Sigmoid colon (tissue), 4 donors: ENCODE data around the gene PPFIA4.

Source experiments
- EP300 ChIP-seq, 4 donors: sonication (generic); formaldehyde crosslinking; IDR thresholded peaks; one replicate each; pipeline ENCODE4 v1.6.1; 2017; ENCODE audit warnings: antibody characterized with exemption in 4 of 4
- POLR2A ChIP-seq, 2 donors: fragments of 450-650 bp; IDR thresholded peaks; one replicate each; pipeline ENCODE4 v1.6.1; 2016; ENCODE audit warnings: antibody characterized with exemption in 2 of 2, mild to moderate bottlenecking in 2 of 2, moderate library complexity in 2 of 2
- POLR2AphosphoS5 ChIP-seq, 4 donors: sonication (generic); formaldehyde crosslinking; IDR thresholded peaks; one replicate each; pipeline ENCODE4 v1.6.1; 2017; ENCODE audit warnings: antibody characterized with exemption in 4 of 4
- TF ChIP-seq, protein P1 (sequence below), 4 experiments: fragments of 450-650 bp in 3 of 4; fragments of 200-600 bp in 1 of 4; IDR thresholded peaks; one replicate each; pipeline ENCODE4 v1.5.1; 2016 to 2019; ENCODE audit warnings: antibody characterized with exemption in 4 of 4, mild to moderate bottlenecking in 3 of 4, moderate library complexity in 2 of 4

DNA sequence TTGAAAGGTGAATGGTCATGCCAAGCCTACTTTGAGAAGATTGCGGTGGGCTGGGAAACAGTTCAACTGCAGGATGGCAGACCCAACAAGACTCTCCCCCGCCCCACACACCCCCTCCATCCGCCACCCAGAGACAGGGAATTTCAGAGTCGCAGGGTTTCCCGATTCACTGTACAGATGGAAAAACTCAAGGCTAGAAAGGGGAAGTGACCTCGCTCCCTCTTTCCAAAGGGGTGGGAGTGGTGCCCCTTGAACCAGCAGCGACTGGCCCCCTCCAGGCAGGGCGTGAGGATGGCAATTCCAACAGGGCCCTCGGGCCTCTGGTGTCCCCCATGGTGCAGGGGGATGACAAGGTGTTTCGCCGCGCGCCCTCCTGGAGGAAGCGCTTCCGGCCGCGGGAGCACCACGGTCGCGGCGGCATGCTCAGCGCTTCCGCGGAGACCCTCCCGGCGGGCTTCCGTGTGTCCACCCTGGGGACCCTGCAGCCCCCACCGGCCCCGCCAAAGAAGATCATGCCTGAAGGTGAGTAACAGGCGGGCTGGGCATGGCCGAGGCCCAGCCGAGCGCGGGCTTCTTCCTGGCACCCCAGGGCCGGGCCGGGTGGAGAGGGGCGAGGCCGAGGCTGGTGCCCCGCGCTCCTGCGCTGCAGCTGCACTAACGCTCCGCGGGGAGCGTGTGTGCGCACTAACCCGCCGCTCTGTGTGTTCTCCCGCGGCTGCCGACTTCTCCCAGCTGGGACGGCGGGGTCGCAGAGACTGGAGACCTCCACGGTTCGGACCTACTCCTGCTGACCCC, 49.1 kb downstream of the PPFIA4 start:
- TF ChIP-seq POLR2A (IDR thresholded peaks at IDR 0.05) (no peak), POLR2AphosphoS5 (IDR thresholded peaks at IDR 0.05) (no peak), EP300 (IDR thresholded peaks at IDR 0.05) (no peak)
- TF ChIP-seq, protein P1, sequence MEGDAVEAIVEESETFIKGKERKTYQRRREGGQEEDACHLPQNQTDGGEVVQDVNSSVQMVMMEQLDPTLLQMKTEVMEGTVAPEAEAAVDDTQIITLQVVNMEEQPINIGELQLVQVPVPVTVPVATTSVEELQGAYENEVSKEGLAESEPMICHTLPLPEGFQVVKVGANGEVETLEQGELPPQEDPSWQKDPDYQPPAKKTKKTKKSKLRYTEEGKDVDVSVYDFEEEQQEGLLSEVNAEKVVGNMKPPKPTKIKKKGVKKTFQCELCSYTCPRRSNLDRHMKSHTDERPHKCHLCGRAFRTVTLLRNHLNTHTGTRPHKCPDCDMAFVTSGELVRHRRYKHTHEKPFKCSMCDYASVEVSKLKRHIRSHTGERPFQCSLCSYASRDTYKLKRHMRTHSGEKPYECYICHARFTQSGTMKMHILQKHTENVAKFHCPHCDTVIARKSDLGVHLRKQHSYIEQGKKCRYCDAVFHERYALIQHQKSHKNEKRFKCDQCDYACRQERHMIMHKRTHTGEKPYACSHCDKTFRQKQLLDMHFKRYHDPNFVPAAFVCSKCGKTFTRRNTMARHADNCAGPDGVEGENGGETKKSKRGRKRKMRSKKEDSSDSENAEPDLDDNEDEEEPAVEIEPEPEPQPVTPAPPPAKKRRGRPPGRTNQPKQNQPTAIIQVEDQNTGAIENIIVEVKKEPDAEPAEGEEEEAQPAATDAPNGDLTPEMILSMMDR (IDR thresholded peaks at IDR 0.05) = no peak
